HG02870 (cell line): ENCODE data around the gene KRT73.

ENCODE experiments used
- ATAC-seq: cut with Tn5 transposase; IDR thresholded peaks from one replicate; pipeline ENCODE4 v1.9.1; 2021; ENCODE audit warnings: mild to moderate bottlenecking, moderate library complexity; ENCODE audit not compliant: unreplicated experiment

Gene KRT73

DNA sequence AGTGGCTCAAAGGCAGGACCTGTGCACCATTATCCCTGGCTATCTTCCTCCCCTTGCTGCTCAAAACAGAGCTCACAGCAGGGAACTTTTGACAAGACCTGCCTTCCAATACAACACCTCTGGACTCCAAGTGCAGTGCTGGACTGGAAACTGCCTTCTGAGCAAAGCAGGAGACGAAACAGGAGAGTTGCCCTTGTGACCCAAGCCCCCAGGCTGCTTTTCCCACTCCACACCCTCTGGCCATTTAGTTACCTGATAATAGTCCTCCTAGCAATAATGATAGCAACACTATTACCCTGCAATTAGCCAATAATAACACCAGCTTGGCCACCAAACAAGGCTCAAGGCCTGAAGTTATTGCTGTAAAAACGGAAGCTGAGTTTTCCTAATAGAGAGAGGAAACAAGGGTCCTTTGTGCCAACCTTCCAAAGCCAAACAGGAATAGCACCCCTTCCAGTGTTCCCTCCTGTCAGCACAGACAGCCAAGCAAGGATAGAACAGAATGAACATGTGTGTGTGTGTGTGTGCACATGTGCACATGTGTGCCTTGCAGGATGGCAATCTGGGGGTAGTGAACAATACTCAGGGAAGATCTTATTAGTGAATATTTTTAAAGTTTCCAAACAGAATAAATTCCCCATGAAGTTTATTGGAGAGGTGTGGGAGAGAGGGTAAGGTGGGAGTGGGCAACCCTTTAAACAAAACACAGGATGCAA, 9.2 kb upstream of the KRT73 start:
- no peak for ATAC-seq

GRCh38 chr12:52622349-52622748, 4.0 kb upstream of the KRT73 start:
- ATAC-seq, result no peak

- no peak for ATAC-seq
Observed at GRCh38 chr12:52618866-52619265, 507 bp upstream of the KRT73 start.

DNA sequence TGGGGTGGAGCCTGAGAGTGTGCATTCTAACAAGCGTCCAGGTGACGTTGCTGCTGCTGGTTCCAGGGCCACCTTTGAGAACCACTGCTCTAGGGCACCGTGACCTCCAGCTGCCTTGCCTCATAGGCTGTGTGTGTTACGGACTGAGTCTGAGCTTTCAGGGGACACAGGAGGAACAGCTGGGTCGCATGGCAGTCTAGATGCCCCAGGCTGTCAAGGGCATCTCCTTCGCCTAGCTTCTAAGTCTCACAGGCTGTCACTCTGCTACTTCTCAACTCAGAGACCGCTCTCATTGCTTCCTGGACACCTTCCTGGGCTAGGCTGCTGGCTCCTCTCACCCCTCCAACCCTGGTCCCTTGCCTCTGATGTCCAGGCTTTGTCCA, 965 bp downstream of the KRT73 start:
- ATAC-seq, result no peak

- ATAC-seq, result no peak
Observed at GRCh38 chr12:52616680-52617402, 1.5 kb downstream of the KRT73 start.

GRCh38 chr12:52615912-52616311, 2.4 kb downstream of the KRT73 start:
- no peak for ATAC-seq

GRCh38 chr12:52615208-52615868, 3.0 kb downstream of the KRT73 start:
- no peak for ATAC-seq

- no peak for ATAC-seq
Observed at GRCh38 chr12:52614381-52615207, 3.8 kb downstream of the KRT73 start.

DNA sequence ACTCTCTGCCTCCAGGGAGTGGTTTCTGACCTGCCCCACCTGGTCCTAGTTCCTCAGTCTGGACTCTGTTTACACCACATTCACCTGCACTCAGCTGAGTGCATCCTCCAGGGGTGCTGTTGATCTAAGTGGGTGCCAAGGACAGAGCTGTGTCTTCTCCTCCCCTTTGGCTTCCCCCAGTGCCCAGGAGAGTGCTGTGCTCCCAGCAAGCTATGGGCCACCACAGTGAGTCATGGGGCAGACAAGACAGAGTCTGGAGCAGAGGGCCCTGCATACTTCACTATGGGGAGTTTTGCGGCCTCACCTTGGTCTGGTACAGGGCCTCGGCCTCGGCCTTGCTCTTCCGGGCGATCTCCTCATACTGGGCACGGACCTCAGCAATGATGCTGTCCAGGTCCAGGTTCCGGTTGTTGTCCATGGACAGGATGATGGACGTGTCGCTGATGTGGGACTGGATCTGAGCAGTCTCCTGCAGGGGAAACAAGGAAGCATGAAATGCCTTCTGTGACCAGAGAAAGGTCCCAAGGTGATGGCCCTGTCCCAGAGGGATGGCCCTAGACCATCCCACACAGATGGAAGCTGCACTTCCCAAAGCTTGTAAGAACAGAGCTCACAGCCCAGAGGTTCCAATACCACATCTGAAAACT, 4.9 kb downstream of the KRT73 start:
- no peak for ATAC-seq

DNA sequence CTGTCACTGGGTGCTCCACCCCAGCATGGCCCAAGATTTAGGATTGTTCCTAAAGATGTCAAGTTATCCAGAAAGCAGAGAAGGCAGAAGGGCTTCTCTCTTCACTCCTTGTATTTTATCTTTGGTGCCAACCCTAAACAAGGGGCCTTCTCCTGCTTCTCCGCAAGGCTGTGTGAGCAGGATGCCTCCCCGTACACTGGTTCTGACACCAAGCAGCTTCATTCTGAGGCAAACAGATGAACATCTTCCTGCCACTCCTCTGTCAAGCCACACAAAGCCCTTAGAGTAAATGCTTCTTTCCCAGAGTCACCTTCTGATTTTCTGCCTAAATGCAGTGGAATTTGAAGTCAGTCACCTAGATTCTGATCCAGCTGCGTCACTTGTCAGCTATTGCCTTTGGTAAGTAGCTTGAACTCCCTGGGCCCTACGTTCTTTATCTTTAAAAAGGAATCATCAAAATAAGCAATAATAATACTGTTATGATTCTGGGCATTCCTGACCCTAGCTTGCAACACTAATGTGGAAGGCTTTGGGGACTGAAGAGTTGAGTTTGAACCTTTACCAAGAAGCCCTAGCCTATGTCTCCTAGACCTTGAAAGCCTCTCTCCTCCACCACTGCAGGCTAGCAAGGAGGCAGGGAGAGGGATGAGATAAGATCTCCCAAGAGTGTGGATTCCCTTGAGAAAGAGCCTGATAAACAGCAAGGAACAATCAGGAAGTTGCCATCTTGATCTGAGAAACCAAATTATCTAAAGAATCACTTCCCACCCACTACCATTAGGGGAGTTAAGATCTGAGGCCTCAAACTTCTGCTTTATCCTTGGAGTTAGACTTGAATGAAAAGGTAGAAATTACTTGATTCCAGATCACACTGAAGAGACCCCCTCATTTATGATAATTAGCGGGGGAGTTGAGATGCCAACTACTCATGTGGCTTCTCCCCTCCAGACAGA, 5.7 kb downstream of the KRT73 start:
- no peak for ATAC-seq

- no peak for ATAC-seq
Observed at GRCh38 chr12:52611080-52611468, 7.3 kb downstream of the KRT73 start.

DNA sequence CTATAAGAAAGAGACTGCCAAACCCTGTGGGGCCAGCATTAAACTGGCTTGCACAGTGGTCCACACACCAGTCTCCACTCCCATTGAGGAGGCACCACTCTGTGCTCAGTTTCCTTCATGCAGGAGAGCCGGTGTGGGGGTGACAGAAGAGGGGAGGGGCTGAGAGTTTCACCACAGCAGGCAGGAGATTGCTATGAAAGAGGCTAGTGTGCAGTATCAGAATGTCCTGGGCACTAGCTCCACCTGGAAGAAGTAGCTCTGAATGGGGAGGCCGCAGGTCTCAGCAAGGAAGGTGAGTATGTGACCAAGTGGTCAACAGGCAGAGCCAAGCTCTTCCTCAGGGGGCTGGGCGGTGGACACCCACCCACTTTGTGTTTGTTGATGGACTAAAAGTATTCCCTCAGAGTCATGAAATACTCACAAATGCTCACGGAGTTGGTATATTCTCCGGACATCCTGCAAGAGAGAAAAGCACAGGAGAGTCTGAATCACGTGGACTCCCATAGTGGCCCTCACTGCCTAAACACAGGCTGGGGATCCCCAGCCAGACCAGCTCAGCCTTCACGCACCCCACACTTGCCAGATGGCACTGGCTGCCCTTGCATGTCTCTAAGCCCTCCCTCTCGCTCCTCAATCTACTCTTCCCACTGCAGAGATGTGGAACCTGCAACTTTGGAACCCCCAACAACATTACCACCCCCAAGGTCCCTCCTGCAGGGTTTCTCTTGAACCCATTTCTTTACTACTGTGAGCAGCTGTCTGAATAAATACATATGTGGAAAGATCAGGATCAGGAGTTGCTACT, 9.3 kb downstream of the KRT73 start:
- ATAC-seq, result no peak

GRCh38 chr12:52608161-52608560, 10.2 kb downstream of the KRT73 start:
- ATAC-seq, result no peak

DNA sequence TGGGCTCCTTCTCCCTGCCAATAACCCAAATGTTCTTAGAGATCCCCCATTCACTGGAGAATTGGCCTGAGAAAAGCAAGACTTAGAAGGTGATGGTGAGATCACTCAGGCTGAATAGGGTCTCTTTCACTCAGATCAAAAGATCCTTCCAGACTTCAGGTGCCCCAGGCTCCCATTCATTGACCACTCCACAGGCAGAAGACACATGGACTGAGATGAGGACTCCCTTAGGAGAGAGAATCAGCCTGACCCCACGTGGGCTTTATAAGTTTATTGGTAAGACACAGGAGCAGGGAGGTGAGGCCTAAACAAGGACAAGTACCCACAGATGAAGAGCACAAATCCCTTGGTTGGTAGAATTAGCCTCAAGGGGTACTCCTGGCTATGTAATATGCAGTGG, 11.0 kb downstream of the KRT73 start:
- ATAC-seq, result no peak

DNA sequence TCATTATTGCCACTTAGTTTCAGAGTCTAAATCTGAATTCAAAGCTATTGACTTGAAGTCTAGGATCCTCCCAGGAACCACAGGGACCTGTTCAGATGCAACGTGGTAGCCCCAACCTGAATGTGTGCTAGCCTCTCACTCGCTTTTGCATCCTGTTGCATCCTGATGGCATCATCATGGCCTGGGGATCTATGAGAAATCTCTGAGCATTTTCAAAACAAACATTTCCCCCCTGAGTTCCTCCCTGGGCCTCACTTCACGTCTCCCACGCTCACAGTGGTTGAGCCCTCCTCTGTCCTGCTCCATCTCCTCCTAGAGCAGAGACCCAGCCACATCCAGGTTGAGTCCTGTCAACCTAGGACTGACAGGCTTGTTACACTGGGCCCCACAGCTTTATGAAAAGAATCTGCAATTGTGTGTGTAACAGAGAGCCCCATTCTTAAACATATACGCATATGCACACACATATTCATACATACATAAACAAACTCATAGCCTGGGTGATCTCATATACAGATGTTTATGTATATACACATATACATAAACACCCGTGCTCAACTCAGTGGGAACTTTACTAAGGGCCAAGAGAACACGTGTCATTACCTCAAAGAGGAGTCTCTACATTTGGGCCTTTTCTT, 11.7 kb downstream of the KRT73 start:
- ATAC-seq, result no peak

DNA sequence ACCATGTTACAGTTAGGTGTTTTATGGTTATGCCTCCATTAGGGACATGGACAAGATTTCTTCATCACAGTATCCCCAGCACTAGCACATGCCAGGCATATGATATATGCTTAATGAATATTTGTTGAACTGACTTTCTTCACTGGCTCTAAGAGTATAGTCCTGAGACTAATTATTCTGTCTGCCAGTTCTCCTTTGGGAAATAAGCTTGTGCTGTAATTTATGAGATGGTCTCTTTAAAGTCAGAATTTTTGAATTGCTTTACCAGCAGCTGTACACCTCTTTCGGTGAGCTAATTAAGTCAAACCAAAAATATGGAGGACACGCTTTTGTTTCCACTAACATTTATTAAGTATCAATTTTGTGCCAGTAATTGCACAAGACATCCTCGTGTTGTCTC, 12.3 kb downstream of the KRT73 start:
- ATAC-seq, result no peak

- no peak for ATAC-seq
Observed at GRCh38 chr12:52605542-52605941, 12.8 kb downstream of the KRT73 start.

- no peak for ATAC-seq
Observed at GRCh38 chr12:52604859-52605258, 13.5 kb downstream of the KRT73 start.
